GM23338 (cell line): ENCODE measurements around the gene GSS. TPM values are rescaled to one million over a fixed set of nuclear protein-coding genes. Genes with fewer than 3 reads are reported as not detected.

Experiments
- ATAC-seq: fragments of 200-7000 bp; cut with Tn5 transposase; 3 replicates; pipeline ENCODE4 v1.9.1; 2020
- DNase-seq: peaks from one replicate; pipeline ENCODE4 v3.0.0-alpha.2; 2015; ENCODE audit warnings: low spot score
- H2AFZ ChIP-seq: fragments of 200-600 bp; sonication (generic); 2 replicates; pipeline ENCODE4 v1.8.0; 2016; ENCODE audit warnings: antibody characterized with exemption, mild to moderate bottlenecking, moderate library complexity
- H3F3A ChIP-seq: fragments of 200-600 bp; sonication (generic); replicated peaks from 2 replicates; pipeline ENCODE4 v1.8.0; 2017; ENCODE audit warnings: antibody characterized with exemption, mixed run types, low read depth
- H3K27ac ChIP-seq: fragments of 200-600 bp; sonication (generic); 2 replicates; pipeline ENCODE4 v1.6.1; 2016; ENCODE audit warnings: low read depth
- H3K27me3 ChIP-seq: fragments of 200-600 bp; sonication (generic); 2 replicates; pipeline ENCODE4 v1.8.0; 2016; ENCODE audit warnings: mild to moderate bottlenecking, mixed run types, moderate library complexity; ENCODE audit not compliant: insufficient read depth
- H3K36me3 ChIP-seq: fragments of 200-600 bp; sonication (generic); 2 replicates; pipeline ENCODE4 v1.8.0; 2016; ENCODE audit warnings: mild to moderate bottlenecking; ENCODE audit not compliant: insufficient read depth
- H3K4me1 ChIP-seq: fragments of 200-600 bp; sonication (generic); 2 replicates; pipeline ENCODE4 v1.8.0; 2016; ENCODE audit warnings: mild to moderate bottlenecking, moderate library complexity; ENCODE audit not compliant: insufficient read depth
- H3K4me2 ChIP-seq: fragments of 200-600 bp; sonication (generic); 2 replicates; pipeline ENCODE4 v1.7.1; 2017; ENCODE audit warnings: mixed run types
- H3K4me3 ChIP-seq: fragments of 200-600 bp; sonication (generic); 2 replicates; pipeline ENCODE4 v1.6.1; 2016; ENCODE audit warnings: mixed run types
- H3K79me2 ChIP-seq: fragments of 200-600 bp; sonication (generic); replicated peaks from 2 replicates; pipeline ENCODE4 v1.8.0; 2017; ENCODE audit warnings: mild to moderate bottlenecking; ENCODE audit not compliant: insufficient read depth
- H3K9me2 ChIP-seq: fragments of 200-600 bp; sonication (generic); 2 replicates; pipeline ENCODE4 v1.8.0; 2017; ENCODE audit not compliant: insufficient read depth
- H4K20me1 ChIP-seq: fragments of 200-600 bp; sonication (generic); replicated peaks from 2 replicates; pipeline ENCODE4 v1.8.0; 2017; ENCODE audit warnings: mild to moderate bottlenecking; ENCODE audit not compliant: insufficient read depth
- H3K27ac Mint-ChIP-seq: 2 replicates; pipeline ENCODE4 v1.8.0; 2020; ENCODE audit warnings: inconsistent platforms, mild to moderate bottlenecking, moderate library complexity, mixed read lengths
- H3K27me3 Mint-ChIP-seq: 3 replicates; pipeline ENCODE4 v1.8.0; 2022; ENCODE audit warnings: low read depth, mild to moderate bottlenecking, moderate library complexity, mixed read lengths, inconsistent platforms; ENCODE audit not compliant: insufficient read depth, poor library complexity
- H3K36me3 Mint-ChIP-seq: 3 replicates; pipeline ENCODE4 v1.8.0; 2021; ENCODE audit warnings: low read depth, mild to moderate bottlenecking, inconsistent platforms, moderate library complexity, mixed read lengths
- H3K4me1 Mint-ChIP-seq: 3 replicates; pipeline ENCODE4 v1.8.0; 2020; ENCODE audit warnings: mild to moderate bottlenecking, inconsistent platforms, mixed read lengths
- H3K4me3 Mint-ChIP-seq: 3 replicates; pipeline ENCODE4 v1.8.0; 2021; ENCODE audit warnings: moderate library complexity, mild to moderate bottlenecking, inconsistent platforms, mixed read lengths
- H3K9me3 Mint-ChIP-seq: 3 replicates; pipeline ENCODE4 v1.8.0; 2020; ENCODE audit warnings: moderate library complexity, mild to moderate bottlenecking, inconsistent platforms, mixed read lengths
- CTCF ChIP-seq, 2 experiments: fragments of 200-600 bp in 1 of 2; sonication (generic) in 1 of 2; conservative IDR thresholded peaks; 2 replicates each; pipeline versions ENCODE4 v1.5.1 to v1.6.1; 2016 to 2017; ENCODE audit warnings: antibody characterized with exemption in 2 of 2, low read depth in 2 of 2, mild to moderate bottlenecking in 2 of 2, moderate library complexity in 1 of 2
- EZH2 ChIP-seq: fragments of 200-600 bp; sonication (generic); IDR thresholded peaks from one replicate; pipeline ENCODE4 v1.8.0; 2017; ENCODE audit warnings: antibody characterized with exemption, mild to moderate bottlenecking, low read depth; ENCODE audit not compliant: unreplicated experiment
- EZH2phosphoT487 ChIP-seq: fragments of 200-600 bp; sonication (generic); IDR thresholded peaks from one replicate; pipeline ENCODE4 v1.8.1; 2018; ENCODE audit warnings: antibody characterized with exemption; ENCODE audit not compliant: unreplicated experiment
- JUNB ChIP-seq: IDR thresholded peaks from one replicate; pipeline ENCODE4 v1.6.1; 2016; ENCODE audit warnings: antibody characterized with exemption; ENCODE audit not compliant: unreplicated experiment
- NANOG ChIP-seq: IDR thresholded peaks from 2 replicates; pipeline ENCODE4 v1.6.1; 2016; ENCODE audit warnings: antibody characterized with exemption, borderline replicate concordance
- ZNF114 ChIP-seq: fragments of 250-450 bp; sonication (Bioruptor Pico); IDR thresholded peaks from 2 replicates; pipeline ENCODE4 v1.5.0; 2020; ENCODE audit warnings: mild to moderate bottlenecking, moderate library complexity
- polyA plus RNA-seq: library from polyadenylated mRNA; unstranded; fragments of >200 nt; fragmentation: Nextera tagmentation; extraction: Ambion mirVana; gene quantifications from 2 replicates; pipeline ENCODE4 v1.2.1, GENCODE V29; 2016
- total RNA-seq: library from RNA; depleted of rRNA; stranded (reverse); fragments of >200 nt; shearing (Covaris generic); gene quantifications from 2 replicates; pipeline ENCODE4 v1.2.3, GENCODE V29; 2014
- TF ChIP-seq, protein P1 (sequence below): fragments of 250-450 bp; sonication (Bioruptor Pico); IDR thresholded peaks from 2 replicates; pipeline ENCODE4 v1.5.0; 2020; ENCODE audit warnings: mild to moderate bottlenecking, moderate library complexity
- TF ChIP-seq, protein P2 (sequence below): IDR thresholded peaks from one replicate; pipeline ENCODE4 v1.6.1; 2018; ENCODE audit warnings: antibody characterized with exemption; ENCODE audit not compliant: unreplicated experiment

Gene GSS
- total and polyA plus RNA-seq, 2 experiments from 2014 or later = 34.0 to 63.3 TPM

- TF ChIP-seq, protein P1, sequence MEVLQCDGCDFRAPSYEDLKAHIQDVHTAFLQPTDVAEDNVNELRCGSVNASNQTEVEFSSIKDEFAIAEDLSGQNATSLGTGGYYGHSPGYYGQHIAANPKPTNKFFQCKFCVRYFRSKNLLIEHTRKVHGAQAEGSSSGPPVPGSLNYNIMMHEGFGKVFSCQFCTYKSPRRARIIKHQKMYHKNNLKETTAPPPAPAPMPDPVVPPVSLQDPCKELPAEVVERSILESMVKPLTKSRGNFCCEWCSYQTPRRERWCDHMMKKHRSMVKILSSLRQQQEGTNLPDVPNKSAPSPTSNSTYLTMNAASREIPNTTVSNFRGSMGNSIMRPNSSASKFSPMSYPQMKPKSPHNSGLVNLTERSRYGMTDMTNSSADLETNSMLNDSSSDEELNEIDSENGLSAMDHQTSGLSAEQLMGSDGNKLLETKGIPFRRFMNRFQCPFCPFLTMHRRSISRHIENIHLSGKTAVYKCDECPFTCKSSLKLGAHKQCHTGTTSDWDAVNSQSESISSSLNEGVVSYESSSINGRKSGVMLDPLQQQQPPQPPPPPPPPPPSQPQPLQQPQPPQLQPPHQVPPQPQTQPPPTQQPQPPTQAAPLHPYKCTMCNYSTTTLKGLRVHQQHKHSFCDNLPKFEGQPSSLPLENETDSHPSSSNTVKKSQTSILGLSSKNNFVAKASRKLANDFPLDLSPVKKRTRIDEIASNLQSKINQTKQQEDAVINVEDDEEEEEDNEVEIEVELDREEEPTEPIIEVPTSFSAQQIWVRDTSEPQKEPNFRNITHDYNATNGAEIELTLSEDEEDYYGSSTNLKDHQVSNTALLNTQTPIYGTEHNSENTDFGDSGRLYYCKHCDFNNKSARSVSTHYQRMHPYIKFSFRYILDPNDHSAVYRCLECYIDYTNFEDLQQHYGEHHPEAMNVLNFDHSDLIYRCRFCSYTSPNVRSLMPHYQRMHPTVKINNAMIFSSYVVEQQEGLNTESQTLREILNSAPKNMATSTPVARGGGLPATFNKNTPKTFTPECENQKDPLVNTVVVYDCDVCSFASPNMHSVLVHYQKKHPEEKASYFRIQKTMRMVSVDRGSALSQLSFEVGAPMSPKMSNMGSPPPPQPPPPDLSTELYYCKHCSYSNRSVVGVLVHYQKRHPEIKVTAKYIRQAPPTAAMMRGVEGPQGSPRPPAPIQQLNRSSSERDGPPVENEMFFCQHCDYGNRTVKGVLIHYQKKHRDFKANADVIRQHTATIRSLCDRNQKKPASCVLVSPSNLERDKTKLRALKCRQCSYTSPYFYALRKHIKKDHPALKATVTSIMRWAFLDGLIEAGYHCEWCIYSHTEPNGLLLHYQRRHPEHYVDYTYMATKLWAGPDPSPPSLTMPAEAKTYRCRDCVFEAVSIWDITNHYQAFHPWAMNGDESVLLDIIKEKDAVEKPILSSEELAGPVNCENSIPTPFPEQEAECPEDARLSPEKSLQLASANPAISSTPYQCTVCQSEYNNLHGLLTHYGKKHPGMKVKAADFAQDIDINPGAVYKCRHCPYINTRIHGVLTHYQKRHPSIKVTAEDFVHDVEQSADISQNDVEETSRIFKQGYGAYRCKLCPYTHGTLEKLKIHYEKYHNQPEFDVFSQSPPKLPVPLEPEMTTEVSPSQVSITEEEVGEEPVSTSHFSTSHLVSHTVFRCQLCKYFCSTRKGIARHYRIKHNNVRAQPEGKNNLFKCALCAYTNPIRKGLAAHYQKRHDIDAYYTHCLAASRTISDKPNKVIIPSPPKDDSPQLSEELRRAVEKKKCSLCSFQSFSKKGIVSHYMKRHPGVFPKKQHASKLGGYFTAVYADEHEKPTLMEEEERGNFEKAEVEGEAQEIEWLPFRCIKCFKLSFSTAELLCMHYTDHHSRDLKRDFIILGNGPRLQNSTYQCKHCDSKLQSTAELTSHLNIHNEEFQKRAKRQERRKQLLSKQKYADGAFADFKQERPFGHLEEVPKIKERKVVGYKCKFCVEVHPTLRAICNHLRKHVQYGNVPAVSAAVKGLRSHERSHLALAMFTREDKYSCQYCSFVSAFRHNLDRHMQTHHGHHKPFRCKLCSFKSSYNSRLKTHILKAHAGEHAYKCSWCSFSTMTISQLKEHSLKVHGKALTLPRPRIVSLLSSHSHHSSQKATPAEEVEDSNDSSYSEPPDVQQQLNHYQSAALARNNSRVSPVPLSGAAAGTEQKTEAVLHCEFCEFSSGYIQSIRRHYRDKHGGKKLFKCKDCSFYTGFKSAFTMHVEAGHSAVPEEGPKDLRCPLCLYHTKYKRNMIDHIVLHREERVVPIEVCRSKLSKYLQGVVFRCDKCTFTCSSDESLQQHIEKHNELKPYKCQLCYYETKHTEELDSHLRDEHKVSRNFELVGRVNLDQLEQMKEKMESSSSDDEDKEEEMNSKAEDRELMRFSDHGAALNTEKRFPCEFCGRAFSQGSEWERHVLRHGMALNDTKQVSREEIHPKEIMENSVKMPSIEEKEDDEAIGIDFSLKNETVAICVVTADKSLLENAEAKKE (CRISPR knock-in tag) = no peak
- TF ChIP-seq CTCF (conservative IDR thresholded peaks at IDR 0.05; ENCODE audit: low read depth in 2 of 2) = no peak
Measured at GRCh38 chr20:35003211-35004031, 47.8 kb upstream of the GSS start (continued).

DNA sequence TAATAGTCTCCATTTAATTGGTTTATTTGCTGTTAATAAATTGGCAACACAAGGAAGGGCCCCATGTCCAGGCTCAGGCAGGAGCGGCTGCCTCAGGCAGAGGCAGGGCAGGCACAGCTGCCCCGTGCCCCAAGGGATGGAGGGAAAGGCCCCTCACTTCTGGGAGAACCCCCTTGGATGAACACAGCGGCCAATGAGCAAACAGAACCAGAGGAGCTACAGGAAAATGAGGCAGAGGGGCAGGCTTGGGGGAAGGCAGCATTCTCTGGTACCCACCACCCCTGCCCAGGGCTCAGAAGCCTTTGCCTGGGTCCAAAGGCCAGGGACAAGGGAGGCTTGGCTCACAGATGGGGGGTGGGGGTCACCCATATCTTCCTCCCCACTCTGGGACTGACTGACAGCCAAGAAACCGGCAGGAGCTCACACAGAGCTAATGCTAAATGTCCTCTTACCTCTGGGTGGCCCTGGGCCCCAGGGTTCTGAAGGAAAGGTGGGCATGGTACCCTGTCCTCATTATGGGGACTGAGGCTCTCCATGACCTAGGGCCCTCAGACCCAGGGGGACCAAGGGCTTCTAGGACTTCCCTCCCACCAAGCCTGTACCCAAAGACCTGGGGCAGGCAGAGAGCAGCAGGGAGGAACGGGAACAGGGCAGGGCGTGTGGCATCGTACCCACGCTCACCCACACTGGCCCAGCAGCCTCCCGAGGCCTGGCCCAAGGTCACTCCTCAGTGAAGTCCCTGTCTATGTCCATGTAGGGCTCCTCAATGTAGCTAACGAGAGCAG is 47.0 kb upstream of the GSS start:
- peaks cover 13% of the 10 kb centered on the region for H3K36me3 ChIP-seq
- DNase-seq (no peak), ATAC-seq (no peak)
- H2AFZ ChIP-seq = no peak overlapping the region
- no peak overlapping the region for H3K4me3 ChIP-seq
- H3K27me3 Mint-ChIP-seq = peaks cover 17% of the 10 kb centered on the region
- no peaks in the 10 kb centered on the region for H3K27me3 ChIP-seq
- H3K79me2 ChIP-seq = no peaks in the 10 kb centered on the region
- no peak overlapping the region; the same call in 1 of the 2 replicates for H3K27ac Mint-ChIP-seq
- no peaks in the 10 kb centered on the region for H3K9me2 ChIP-seq
- H4K20me1 ChIP-seq = peaks cover under 1% of the 10 kb centered on the region; the same call in 1 of the 2 replicates
- no peak overlapping the region; the same call in 2 of the 3 replicates for H3K4me3 Mint-ChIP-seq
- H3K4me1 Mint-ChIP-seq = peaks cover 12% of the 10 kb centered on the region
- peaks cover 3% of the 10 kb centered on the region; the same call in 2 of the 3 replicates for H3K9me3 Mint-ChIP-seq
- H3K36me3 Mint-ChIP-seq = peaks cover 53% of the 10 kb centered on the region
- no peak overlapping the region for H3K27ac ChIP-seq
- H3K4me1 ChIP-seq = no peaks in the 10 kb centered on the region
- no peak overlapping the region for H3K4me2 ChIP-seq
- H3F3A ChIP-seq = 0 out of 2 replicates have a peak, but pooled peaks cover 6% of the 10 kb centered on the region
- TF ChIP-seq, protein P2, sequence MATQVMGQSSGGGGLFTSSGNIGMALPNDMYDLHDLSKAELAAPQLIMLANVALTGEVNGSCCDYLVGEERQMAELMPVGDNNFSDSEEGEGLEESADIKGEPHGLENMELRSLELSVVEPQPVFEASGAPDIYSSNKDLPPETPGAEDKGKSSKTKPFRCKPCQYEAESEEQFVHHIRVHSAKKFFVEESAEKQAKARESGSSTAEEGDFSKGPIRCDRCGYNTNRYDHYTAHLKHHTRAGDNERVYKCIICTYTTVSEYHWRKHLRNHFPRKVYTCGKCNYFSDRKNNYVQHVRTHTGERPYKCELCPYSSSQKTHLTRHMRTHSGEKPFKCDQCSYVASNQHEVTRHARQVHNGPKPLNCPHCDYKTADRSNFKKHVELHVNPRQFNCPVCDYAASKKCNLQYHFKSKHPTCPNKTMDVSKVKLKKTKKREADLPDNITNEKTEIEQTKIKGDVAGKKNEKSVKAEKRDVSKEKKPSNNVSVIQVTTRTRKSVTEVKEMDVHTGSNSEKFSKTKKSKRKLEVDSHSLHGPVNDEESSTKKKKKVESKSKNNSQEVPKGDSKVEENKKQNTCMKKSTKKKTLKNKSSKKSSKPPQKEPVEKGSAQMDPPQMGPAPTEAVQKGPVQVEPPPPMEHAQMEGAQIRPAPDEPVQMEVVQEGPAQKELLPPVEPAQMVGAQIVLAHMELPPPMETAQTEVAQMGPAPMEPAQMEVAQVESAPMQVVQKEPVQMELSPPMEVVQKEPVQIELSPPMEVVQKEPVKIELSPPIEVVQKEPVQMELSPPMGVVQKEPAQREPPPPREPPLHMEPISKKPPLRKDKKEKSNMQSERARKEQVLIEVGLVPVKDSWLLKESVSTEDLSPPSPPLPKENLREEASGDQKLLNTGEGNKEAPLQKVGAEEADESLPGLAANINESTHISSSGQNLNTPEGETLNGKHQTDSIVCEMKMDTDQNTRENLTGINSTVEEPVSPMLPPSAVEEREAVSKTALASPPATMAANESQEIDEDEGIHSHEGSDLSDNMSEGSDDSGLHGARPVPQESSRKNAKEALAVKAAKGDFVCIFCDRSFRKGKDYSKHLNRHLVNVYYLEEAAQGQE = no peak
- TF ChIP-seq EZH2 = no peak
- TF ChIP-seq EZH2phosphoT487 = no peak
- TF ChIP-seq ZNF114 (CRISPR knock-in tag) = no peak
- TF ChIP-seq JUNB = no peak
- no peak for TF ChIP-seq NANOG
